ENCODE data around the gene TOM1L1.

- TF ChIP-seq POLR2A (IDR thresholded peaks at IDR 0.05; ENCODE audit: low read depth, low read length), result no peak
- no peak for TF ChIP-seq TAF1 (IDR thresholded peaks at IDR 0.05; ENCODE audit: low read depth, low read length)
- no peak for TF ChIP-seq POLR2AphosphoS5 (IDR thresholded peaks at IDR 0.05; ENCODE audit: low read depth, low read length)
- TF ChIP-seq PAX5 (IDR thresholded peaks at IDR 0.05; ENCODE audit: insufficient read depth, low read length, severe bottlenecking), result no peak
Measured at GRCh38 chr17:54947396-54947795, 46.7 kb downstream of the TOM1L1 start.

All from GM12891 (cell line).